Glomerular endothelial cell (primary cell): ENCODE data around the gene QSOX2. TPM values are rescaled to one million over a fixed set of nuclear protein-coding genes. Genes with fewer than 3 reads are reported as not detected.

Experiments used
- DNase-seq: peaks from one replicate; pipeline ENCODE4 v3.0.0-alpha.2; 2011; ENCODE audit warnings: low read depth, low spot score; ENCODE audit errors: extremely low read depth
- total RNA-seq: library from RNA; depleted of rRNA; stranded (reverse); fragments of >200 nt; gene quantifications from 2 replicates; pipeline ENCODE4 v1.2.3, GENCODE V29; 2015

QSOX2 gene
- total RNA-seq: 12.8 and 23.7 TPM in 2 replicates

- no peak for DNase-seq
Measured at GRCh38 chr9:136245219-136246150, at the start of gene QSOX2. Gene QSOX2 (minus strand): TSS chr9:136245812. CDS start chr9:136245803, 9 bp downstream.

GRCh38 chr9:136295055-136295454 lies 49.4 kb upstream of the QSOX2 start:
- DNase-seq: no peak

GRCh38 chr9:136294437-136294836 lies 48.8 kb upstream of the QSOX2 start:
- no peak for DNase-seq

GRCh38 chr9:136293476-136294077 lies 48.0 kb upstream of the QSOX2 start:
- no peak for DNase-seq

- no peak for DNase-seq
Measured at GRCh38 chr9:136292591-136293448, 47.2 kb upstream of the QSOX2 start.

GRCh38 chr9:136292026-136292538 lies 46.5 kb upstream of the QSOX2 start:
- DNase-seq: no peak

GRCh38 chr9:136291306-136292025 lies 45.9 kb upstream of the QSOX2 start:
- DNase-seq: no peak

- DNase-seq: no peak
Measured at GRCh38 chr9:136290508-136291000, 44.9 kb upstream of the QSOX2 start.

GRCh38 chr9:136289651-136290507 lies 44.3 kb upstream of the QSOX2 start:
- DNase-seq: no peak

- DNase-seq: no peak
Measured at GRCh38 chr9:136287960-136288753, 42.5 kb upstream of the QSOX2 start.

GRCh38 chr9:136286987-136287379 lies 41.4 kb upstream of the QSOX2 start:
- DNase-seq: no peak

- DNase-seq: no peak
Measured at GRCh38 chr9:136286359-136286986, 40.9 kb upstream of the QSOX2 start.

- DNase-seq: no peak
Measured at GRCh38 chr9:136285501-136286358, 40.1 kb upstream of the QSOX2 start.

GRCh38 chr9:136284951-136285350 lies 39.3 kb upstream of the QSOX2 start:
- no peak for DNase-seq

GRCh38 chr9:136284311-136284710 lies 38.7 kb upstream of the QSOX2 start:
- no peak for DNase-seq

- DNase-seq: no peak
Measured at GRCh38 chr9:136283291-136284235, 38.0 kb upstream of the QSOX2 start.
